Fibroblast of villous mesenchyme (primary cell): ENCODE results near the gene CLECL1. TPM values are rescaled to one million over a fixed set of nuclear protein-coding genes. Genes with fewer than 3 reads are reported as not detected.

Experiments used
- DNase-seq: peaks from one replicate; pipeline ENCODE4 v3.0.0-alpha.2; 2010; ENCODE audit warnings: low read depth
- H3K4me3 ChIP-seq: 2 replicates; pipeline ENCODE4 v1.5.1; 2011; ENCODE audit warnings: low read depth, mild to moderate bottlenecking, low read length
- total RNA-seq: library from RNA; depleted of rRNA; stranded (reverse); fragments of >200 nt; gene quantifications from 2 replicates; pipeline ENCODE4 v1.2.3, GENCODE V29; 2012
- TF ChIP-seq, protein P1 (sequence below): IDR thresholded peaks from 2 replicates; pipeline ENCODE4 v1.5.1; 2012; ENCODE audit warnings: low read depth, mild to moderate bottlenecking, low read length; ENCODE audit not compliant: insufficient read depth

Gene CLECL1
- total RNA-seq, 1 donor: not detected

DNA sequence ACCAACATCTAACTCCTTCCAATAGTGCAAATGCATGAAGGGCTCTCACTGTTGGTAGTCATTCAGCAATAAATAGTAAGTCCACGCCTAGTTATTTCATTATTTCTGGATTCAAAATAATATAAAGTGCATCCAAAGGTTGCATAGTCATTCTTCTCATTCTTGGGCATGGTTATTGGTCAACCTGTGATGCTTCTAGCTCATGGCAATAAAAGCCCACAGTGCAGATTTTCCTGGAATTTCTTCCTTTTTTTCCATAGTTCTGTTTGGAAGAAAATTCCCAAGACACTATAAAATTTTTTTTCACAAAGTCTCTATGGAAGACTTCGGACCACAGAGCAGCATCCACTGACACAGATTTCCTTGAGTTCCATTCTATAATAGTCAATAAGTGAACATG lies 20.2 kb upstream of the CLECL1 start:
- TF ChIP-seq, protein P1, sequence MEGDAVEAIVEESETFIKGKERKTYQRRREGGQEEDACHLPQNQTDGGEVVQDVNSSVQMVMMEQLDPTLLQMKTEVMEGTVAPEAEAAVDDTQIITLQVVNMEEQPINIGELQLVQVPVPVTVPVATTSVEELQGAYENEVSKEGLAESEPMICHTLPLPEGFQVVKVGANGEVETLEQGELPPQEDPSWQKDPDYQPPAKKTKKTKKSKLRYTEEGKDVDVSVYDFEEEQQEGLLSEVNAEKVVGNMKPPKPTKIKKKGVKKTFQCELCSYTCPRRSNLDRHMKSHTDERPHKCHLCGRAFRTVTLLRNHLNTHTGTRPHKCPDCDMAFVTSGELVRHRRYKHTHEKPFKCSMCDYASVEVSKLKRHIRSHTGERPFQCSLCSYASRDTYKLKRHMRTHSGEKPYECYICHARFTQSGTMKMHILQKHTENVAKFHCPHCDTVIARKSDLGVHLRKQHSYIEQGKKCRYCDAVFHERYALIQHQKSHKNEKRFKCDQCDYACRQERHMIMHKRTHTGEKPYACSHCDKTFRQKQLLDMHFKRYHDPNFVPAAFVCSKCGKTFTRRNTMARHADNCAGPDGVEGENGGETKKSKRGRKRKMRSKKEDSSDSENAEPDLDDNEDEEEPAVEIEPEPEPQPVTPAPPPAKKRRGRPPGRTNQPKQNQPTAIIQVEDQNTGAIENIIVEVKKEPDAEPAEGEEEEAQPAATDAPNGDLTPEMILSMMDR: no peak
- no peak overlapping the region for H3K4me3 ChIP-seq
- DNase-seq: no peak

DNA sequence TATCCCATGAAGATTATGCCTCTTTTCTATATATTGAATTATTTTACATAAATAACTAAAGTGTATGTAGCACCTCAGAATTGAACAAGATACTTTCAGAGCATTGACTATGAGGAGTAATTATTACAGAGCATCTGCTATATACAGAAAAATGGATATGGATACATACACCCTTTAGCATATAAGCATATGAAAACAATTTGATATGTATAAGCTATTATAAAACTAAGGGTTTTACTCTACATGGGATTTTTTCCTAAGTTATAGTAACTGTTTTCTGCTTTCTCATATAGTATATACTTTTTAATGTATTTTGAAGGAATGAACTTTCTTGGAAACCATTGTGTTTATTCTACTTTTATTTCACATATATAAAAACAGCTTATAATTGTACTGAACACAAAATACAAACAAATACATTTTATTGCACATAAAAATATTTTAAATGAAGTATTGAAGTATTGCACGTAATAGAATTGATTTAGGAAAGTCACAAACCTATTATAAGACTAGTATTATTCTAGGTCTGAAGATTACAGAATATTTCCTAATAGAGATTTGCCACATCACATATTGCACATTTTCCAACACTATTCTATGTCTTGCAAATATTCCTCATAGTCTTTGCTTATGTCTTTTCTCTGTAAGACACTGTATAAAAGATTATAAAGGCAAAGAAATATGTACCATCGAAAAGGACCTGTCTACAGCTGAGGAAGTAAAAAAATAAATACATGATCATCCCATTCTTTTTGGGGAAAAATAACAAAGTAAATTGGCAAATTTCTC lies 19.4 kb upstream of the CLECL1 start:
- no peak for DNase-seq
- H3K4me3 ChIP-seq: no peak overlapping the region
- TF ChIP-seq, protein P1: no peak

DNA sequence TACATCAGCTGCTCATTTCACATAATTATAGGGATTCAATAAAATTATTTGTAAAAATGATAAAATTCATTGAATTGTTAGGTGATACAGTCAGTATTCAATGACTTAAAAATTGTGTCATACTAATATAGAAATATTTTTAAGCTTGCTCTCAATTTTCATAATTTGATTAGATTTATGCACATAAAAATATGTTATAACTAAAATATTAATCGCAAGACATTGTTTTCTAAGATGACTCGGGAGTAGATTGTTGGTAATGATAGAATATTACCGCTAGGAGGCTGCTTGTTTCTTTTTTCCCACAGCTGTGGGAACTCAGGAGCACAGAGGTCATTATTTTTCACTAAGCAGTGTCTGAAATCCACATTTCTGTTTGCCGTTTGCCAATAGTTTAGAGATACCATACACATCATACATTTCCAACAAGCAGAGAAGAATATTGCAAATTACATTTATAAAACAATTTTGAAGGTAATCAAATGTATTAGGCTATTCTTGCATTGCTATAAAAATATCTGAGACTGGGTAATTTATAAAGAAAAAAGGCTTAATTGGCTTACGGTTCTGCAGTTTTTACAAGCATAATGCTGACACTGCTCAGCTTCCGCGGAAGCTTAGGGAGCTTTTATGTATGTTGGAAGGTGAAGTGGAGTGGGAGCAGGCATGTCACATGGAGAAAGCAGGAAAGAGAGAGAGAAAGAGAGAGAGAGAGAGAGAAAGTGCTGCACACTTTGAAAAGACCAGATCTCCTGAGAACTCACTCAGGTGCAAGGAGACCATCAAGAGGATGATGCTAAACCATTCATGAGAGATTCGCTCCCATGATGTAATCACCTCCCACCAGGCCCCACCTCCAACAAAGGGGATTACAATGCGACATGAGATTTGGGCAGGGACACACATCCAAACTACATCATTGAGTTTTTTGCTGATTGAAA lies 18.6 kb upstream of the CLECL1 start:
- H3K4me3 ChIP-seq: no peak overlapping the region
- TF ChIP-seq, protein P1: peak; percentile 49
- peak; percentile 40 for DNase-seq

DNA sequence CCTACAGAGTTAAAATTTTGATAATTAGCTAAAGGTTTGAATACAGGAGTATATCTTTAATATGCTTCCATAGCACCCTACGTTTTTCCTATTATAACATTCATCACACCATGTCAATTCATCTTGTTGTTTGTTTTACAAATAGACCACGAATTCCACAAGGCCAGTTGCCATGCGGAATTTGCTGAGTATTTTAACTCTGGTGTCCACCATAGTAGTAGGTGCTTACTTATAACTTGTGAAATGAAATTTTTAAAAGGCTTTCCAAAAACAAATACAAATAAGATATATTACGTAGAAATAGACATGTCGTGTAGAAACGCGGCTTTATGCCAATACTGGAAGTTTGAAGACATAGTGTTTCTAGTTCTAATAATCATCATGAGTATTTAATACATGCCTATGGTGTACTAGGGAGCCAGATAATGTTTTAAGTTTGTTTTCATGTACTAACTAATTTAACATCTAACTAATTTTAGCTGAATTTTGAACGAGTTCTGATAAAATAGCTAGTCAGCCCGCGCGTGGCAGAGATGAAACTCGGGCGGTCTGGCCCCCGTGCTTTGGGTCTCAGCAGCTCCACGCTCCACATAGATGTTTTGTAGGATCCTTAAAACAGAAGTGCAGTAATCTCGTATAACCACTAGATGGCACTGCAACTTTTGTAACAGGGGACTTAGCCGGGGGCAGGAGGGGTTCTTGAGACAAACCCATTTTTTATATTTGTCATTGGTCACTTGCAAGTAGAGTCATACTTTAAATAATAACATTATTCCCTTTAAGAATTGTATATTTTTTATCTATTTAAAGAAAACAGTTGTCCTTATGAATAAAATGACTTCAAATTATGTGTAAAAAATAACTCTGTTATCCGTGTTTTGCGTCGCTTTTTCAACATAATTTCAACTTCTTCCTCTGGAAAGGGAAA lies 17.6 kb upstream of the CLECL1 start:
- no peak overlapping the region for H3K4me3 ChIP-seq
- TF ChIP-seq, protein P1: peak; percentile 78
- DNase-seq: peak; percentile 76

DNA sequence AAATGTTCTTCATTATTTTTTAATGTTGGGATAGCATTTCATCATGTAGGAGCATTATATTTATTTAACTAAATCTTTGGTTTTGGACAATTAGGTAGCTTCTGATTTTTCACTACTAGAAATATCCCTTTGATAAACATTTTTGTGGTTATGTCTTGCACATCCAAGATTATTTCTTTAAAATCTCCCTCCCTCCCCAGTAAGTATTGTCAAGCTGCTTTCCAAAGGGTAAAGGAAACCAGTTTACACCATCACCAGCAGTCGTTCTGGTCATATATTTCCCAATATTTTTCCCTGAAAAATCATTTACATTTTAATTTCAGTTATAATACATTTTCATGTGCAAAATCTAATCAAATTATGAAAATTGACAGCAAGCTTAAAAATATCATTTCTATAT lies 16.7 kb upstream of the CLECL1 start:
- DNase-seq: no peak
- H3K4me3 ChIP-seq: no peak overlapping the region
- TF ChIP-seq, protein P1: no peak

DNA sequence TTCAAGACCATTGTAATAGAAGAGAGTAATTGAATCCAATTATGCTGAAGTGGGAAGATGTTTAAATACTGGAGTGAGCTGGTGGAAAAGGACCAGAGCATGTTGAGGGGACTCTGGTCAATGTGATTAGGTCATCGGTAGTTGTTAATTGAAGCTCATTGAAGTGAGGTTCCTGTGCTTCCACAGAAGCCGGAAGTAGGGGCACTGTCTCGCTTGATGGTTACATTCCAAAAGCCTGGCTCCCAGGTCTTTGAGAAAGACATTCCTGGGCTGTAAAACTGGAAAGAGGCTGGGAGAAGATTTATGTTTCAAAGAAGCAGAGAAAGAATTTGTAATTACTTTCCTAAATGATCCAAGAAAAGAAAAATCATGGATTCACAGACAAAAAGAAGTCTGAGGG lies 12.3 kb upstream of the CLECL1 start:
- TF ChIP-seq, protein P1: no peak

More for the DNA sequence above, 12.3 kb upstream of the CLECL1 start:
- DNase-seq: no peak
- no peak overlapping the region for H3K4me3 ChIP-seq
